H9 (cell line): ENCODE results near the gene TMEFF2. TPM values are rescaled to one million over a fixed set of nuclear protein-coding genes. Genes with fewer than 3 reads are reported as not detected.

Source experiments
- DNase-seq: peaks from one replicate; pipeline ENCODE4 v3.0.0-alpha.2; 2017
- H2AFZ ChIP-seq: one replicate; pipeline ENCODE4 v1.6.1; 2013; ENCODE audit warnings: mild to moderate bottlenecking, low read length, control low read depth, moderate library complexity
- H2AK5ac ChIP-seq: 2 replicates; pipeline ENCODE4 v1.6.1; 2013; ENCODE audit warnings: low read length, control low read depth, mixed read lengths; ENCODE audit not compliant: insufficient read length
- H2BK120ac ChIP-seq: one replicate; pipeline ENCODE4 v1.6.1; 2013; ENCODE audit warnings: low read depth, mild to moderate bottlenecking, low read length, control low read depth, inconsistent platforms; ENCODE audit not compliant: poor library complexity, severe bottlenecking
- H2BK12ac ChIP-seq: 2 replicates; pipeline ENCODE4 v1.6.1; 2013; ENCODE audit warnings: low read length, control low read depth, mixed read lengths, low read depth; ENCODE audit not compliant: insufficient read length
- H2BK15ac ChIP-seq: 2 replicates; pipeline ENCODE4 v1.6.1; 2013; ENCODE audit warnings: low read depth, low read length, control low read depth
- H2BK20ac ChIP-seq: one replicate; pipeline ENCODE4 v1.6.1; 2013; ENCODE audit warnings: low read depth, mild to moderate bottlenecking, low read length, control low read depth, inconsistent platforms; ENCODE audit not compliant: poor library complexity, severe bottlenecking
- H2BK5ac ChIP-seq: 2 replicates; pipeline ENCODE4 v1.6.1; 2013; ENCODE audit warnings: low read length, control low read depth, mixed read lengths; ENCODE audit not compliant: insufficient read length
- H3K14ac ChIP-seq: 2 replicates; pipeline ENCODE4 v1.6.1; 2013; ENCODE audit warnings: low read length, control low read depth; ENCODE audit not compliant: insufficient read depth
- H3K18ac ChIP-seq: 2 replicates; pipeline ENCODE4 v1.6.1; 2013; ENCODE audit warnings: low read depth, mild to moderate bottlenecking, mixed read lengths, low read length, control low read depth; ENCODE audit not compliant: insufficient read length
- H3K23ac ChIP-seq: 2 replicates; pipeline ENCODE4 v1.6.1; 2013; ENCODE audit warnings: low read length, control low read depth, mixed read lengths, low read depth; ENCODE audit not compliant: insufficient read length
- H3K23me2 ChIP-seq: 2 replicates; pipeline ENCODE4 v1.6.1; 2013; ENCODE audit warnings: low read depth, mild to moderate bottlenecking, mixed read lengths, low read length, control low read depth; ENCODE audit not compliant: insufficient read length, poor library complexity, severe bottlenecking
- H3K27ac ChIP-seq: 2 replicates; pipeline ENCODE4 v1.5.1; 2013; ENCODE audit warnings: low read length, control low read depth, mixed read lengths, low read depth; ENCODE audit not compliant: insufficient read length
- H3K27me3 ChIP-seq: 2 replicates; pipeline ENCODE4 v1.6.1; 2013; ENCODE audit warnings: low read length, control low read depth, inconsistent platforms; ENCODE audit not compliant: insufficient read depth
- H3K4ac ChIP-seq: 2 replicates; pipeline ENCODE4 v1.6.1; 2013; ENCODE audit warnings: low read depth, mild to moderate bottlenecking, control low read depth, inconsistent platforms, low read length, moderate library complexity
- H3K4me1 ChIP-seq: 2 replicates; pipeline ENCODE4 v1.6.1; 2013; ENCODE audit warnings: low read length, control low read depth, inconsistent platforms; ENCODE audit not compliant: insufficient read depth
- H3K4me2 ChIP-seq: 2 replicates; pipeline ENCODE4 v1.6.1; 2013; ENCODE audit warnings: low read length, control low read depth, mixed read lengths; ENCODE audit not compliant: insufficient read length, insufficient read depth
- H3K56ac ChIP-seq: 2 replicates; pipeline ENCODE4 v1.6.1; 2013; ENCODE audit warnings: low read depth, mild to moderate bottlenecking, mixed read lengths, low read length, control low read depth; ENCODE audit not compliant: insufficient read length
- H3K79me1 ChIP-seq: 2 replicates; pipeline ENCODE4 v1.6.1; 2013; ENCODE audit warnings: low read depth, mild to moderate bottlenecking, moderate library complexity, low read length, control low read depth, inconsistent platforms; ENCODE audit not compliant: insufficient read depth, poor library complexity, severe bottlenecking
- H3K79me2 ChIP-seq: 2 replicates; pipeline ENCODE4 v1.6.1; 2013; ENCODE audit warnings: low read length, control low read depth, inconsistent platforms; ENCODE audit not compliant: insufficient read depth
- H3K9ac ChIP-seq: 2 replicates; pipeline ENCODE4 v1.6.1; 2013; ENCODE audit warnings: low read length, control low read depth, mixed read lengths; ENCODE audit not compliant: insufficient read length; ENCODE audit errors: extremely low read depth
- H3K9me3 ChIP-seq: one replicate; pipeline ENCODE4 v1.6.1; 2013; ENCODE audit warnings: low read depth, low read length, inconsistent platforms; ENCODE audit not compliant: control insufficient read depth
- H3T11ph ChIP-seq: one replicate; pipeline ENCODE4 v1.6.1; 2013; ENCODE audit warnings: mild to moderate bottlenecking, low read length, control low read depth, inconsistent platforms
- H4K20me1 ChIP-seq: one replicate; pipeline ENCODE4 v1.6.1; 2013; ENCODE audit not compliant: control insufficient read depth, insufficient read length, insufficient read depth
- H4K5ac ChIP-seq: 2 replicates; pipeline ENCODE4 v1.6.1; 2013; ENCODE audit warnings: low read depth, mild to moderate bottlenecking, mixed read lengths, low read length, control low read depth; ENCODE audit not compliant: insufficient read length
- H4K8ac ChIP-seq: replicated peaks from 2 replicates; pipeline ENCODE4 v1.6.1; 2013; ENCODE audit warnings: low read length, control low read depth, mixed read lengths, low read depth; ENCODE audit not compliant: insufficient read length
- H4K91ac ChIP-seq: 2 replicates; pipeline ENCODE4 v1.6.1; 2013; ENCODE audit warnings: low read depth, mild to moderate bottlenecking, moderate library complexity, mixed read lengths, low read length, control low read depth; ENCODE audit not compliant: insufficient read length
- H3K27ac Mint-ChIP-seq, 3 experiments: 2 replicates in 2 of 3; 3 replicates in 1 of 3; pipeline ENCODE4 v1.8.0; 2020 to 2021; ENCODE audit warnings: mixed read lengths in 3 of 3, mild to moderate bottlenecking in 1 of 3, moderate library complexity in 1 of 3
- H3K27me3 Mint-ChIP-seq: 2 replicates; pipeline ENCODE4 v1.8.0; 2021; ENCODE audit warnings: low read depth, mild to moderate bottlenecking, moderate library complexity, mixed read lengths
- H3K36me3 Mint-ChIP-seq, 3 experiments: 2 replicates in 2 of 3; 3 replicates in 1 of 3; pipeline ENCODE4 v1.8.0; 2020 to 2021; ENCODE audit warnings: low read depth in 3 of 3, mixed read lengths in 3 of 3; ENCODE audit not compliant: insufficient read depth in 1 of 3
- H3K4me1 Mint-ChIP-seq, 2 experiments: 2 replicates each; pipeline ENCODE4 v1.8.0; 2020; ENCODE audit warnings: mixed read lengths in 2 of 2
- H3K4me3 Mint-ChIP-seq, 2 experiments: 2 replicates in 1 of 2; 3 replicates in 1 of 2; pipeline ENCODE4 v1.8.0; 2020 to 2021; ENCODE audit warnings: mild to moderate bottlenecking in 2 of 2, mixed read lengths in 2 of 2, moderate library complexity in 1 of 2
- H3K9me3 Mint-ChIP-seq, 2 experiments: 2 replicates in 1 of 2; 3 replicates in 1 of 2; pipeline ENCODE4 v1.8.0; 2020; ENCODE audit warnings: mild to moderate bottlenecking in 2 of 2, mixed read lengths in 2 of 2, moderate library complexity in 1 of 2
- CTCF ChIP-seq: fragments of 200-600 bp; sonication (generic); conservative IDR thresholded peaks from 3 replicates; pipeline ENCODE4 v1.8.0; 2021; ENCODE audit warnings: antibody characterized with exemption, mild to moderate bottlenecking
- WGBS: extraction: QIAGEN DNeasy Blood & Tissue Kit; methylation state at CpG from one replicate; pipeline ENCODE4 v1.1.7; 2013; ENCODE audit warnings: missing lambda C conversion rate, low lambda C conversion rate, mixed read lengths; ENCODE audit not compliant: insufficient read length; ENCODE audit errors: extremely low coverage; 5-methylcytosine and 5-hydroxymethylcytosine counted together
- total RNA-seq: library from RNA; stranded (reverse); gene quantifications from 2 replicates; pipeline ENCODE4 v1.2.1, GENCODE V29; 2021

Gene TMEFF2
- total RNA-seq, 1 experiment from 2014 or later: 0.39 TPM

- Histone ChIP-seq H3K4me2 (no peak overlapping the region), H3K18ac (no peak overlapping the region), H3K79me1 (no peaks in the 10 kb centered on the region), H2AK5ac (no peak overlapping the region), H4K91ac (no peak overlapping the region), H3K56ac (no peak overlapping the region), H2BK15ac (no peak overlapping the region), H2BK120ac (no peak overlapping the region), H3K27ac (no peak overlapping the region), H3K9me3 (no peaks in the 10 kb centered on the region), H2BK12ac (no peak overlapping the region), H4K8ac (no peak overlapping the region), H3K79me2 (no peaks in the 10 kb centered on the region), H3K23me2 (no peaks in the 10 kb centered on the region), H4K20me1 (no peaks in the 10 kb centered on the region), H2AFZ (no peak overlapping the region), H3T11ph (no peak overlapping the region), H4K5ac (no peak overlapping the region), H3K4me1 (peaks cover 6% of the 10 kb centered on the region; the same call in 1 of the 2 replicates), H2BK5ac (no peak overlapping the region), H3K27me3 (no peaks in the 10 kb centered on the region), H3K4ac (no peak overlapping the region), H3K14ac (no peak overlapping the region), H2BK20ac (no peak overlapping the region), H3K23ac (no peak overlapping the region), H3K9ac (no peak overlapping the region)
- Mint-ChIP-seq H3K27ac (no peak overlapping the region), H3K4me3 (no peak overlapping the region), H3K27me3 (no peaks in the 10 kb centered on the region), H3K4me1 (peaks cover 20 to 24% of the 10 kb centered on the region in 2 experiments), H3K9me3 (no peaks in the 10 kb centered on the region), H3K36me3 (no peaks in the 10 kb centered on the region)
- no peak for DNase-seq
- no CpG with 5 or more reads among the region's 4 CpGs for WGBS
- no peak for TF ChIP-seq CTCF
Observed at GRCh38 chr2:192087398-192087958, 107.3 kb downstream of the TMEFF2 start.
